ENCODE data around the gene PIK3CG.

The PIK3CG gene

DNA sequence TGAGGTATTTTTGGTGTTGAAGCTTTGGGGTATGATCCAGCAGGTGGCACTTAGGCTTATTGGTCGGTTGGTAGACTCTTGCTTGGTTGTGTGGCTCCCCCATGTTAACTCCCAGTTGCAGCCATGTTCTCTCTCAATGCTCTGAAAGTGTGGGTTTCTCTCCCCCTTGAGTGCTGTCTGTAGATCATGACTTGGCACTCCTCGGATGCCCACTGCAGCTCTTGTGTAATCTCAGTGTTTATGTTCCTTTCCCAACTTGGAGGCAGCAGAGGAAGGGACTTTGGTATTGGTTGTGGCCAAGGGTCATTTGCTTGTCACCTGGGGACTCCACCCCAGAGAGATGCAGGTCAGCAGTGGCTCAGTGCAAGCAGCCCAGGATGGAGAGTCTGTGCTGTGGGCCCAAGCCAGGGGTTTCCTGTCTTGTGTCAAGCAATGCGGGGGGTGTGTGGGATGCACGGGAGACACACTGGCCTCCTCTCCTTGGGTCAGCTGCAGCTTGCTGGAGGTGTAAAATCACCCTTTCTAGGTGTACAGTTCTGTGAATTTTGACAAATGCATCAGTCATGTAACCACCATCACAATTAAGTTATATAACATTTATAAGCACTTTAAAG is 36.9 kb downstream of the PIK3CG start:
- no peaks in the 10 kb centered on the region for H3K9me2 ChIP-seq (ENCODE audit: low read depth, low read length)
- no peak overlapping the region for H2AFZ ChIP-seq (ENCODE audit: low read length)

GRCh38 chr7:106905734-106906133 is 40.7 kb downstream of the PIK3CG start:
- Histone ChIP-seq H3K9me3 (ENCODE audit: low read length) (no peaks in the 10 kb centered on the region), H4K20me1 (ENCODE audit: insufficient read depth, low read length) (no peaks in the 10 kb centered on the region), H3K79me2 (ENCODE audit: insufficient read depth, low read length) (no peaks in the 10 kb centered on the region), H3K4me2 (ENCODE audit: low read length) (no peak overlapping the region), H3K4me1 (ENCODE audit: insufficient read depth, low read length, severe bottlenecking) (no peaks in the 10 kb centered on the region), H3K9ac (ENCODE audit: low read length) (no peak overlapping the region), H3F3A (ENCODE audit: insufficient read depth, low read length) (no peaks in the 10 kb centered on the region), H2AFZ (ENCODE audit: low read length) (no peak overlapping the region), H3K9me2 (ENCODE audit: low read depth, low read length) (no peaks in the 10 kb centered on the region), H3K27ac (ENCODE audit: low read depth, low read length, poor library complexity, severe bottlenecking) (no peak overlapping the region), H3K4me3 (ENCODE audit: low read depth, low read length, poor library complexity, severe bottlenecking) (no peak overlapping the region), H3K27me3 (ENCODE audit: insufficient read depth, low read length) (no peaks in the 10 kb centered on the region), H3K36me3 (ENCODE audit: insufficient read depth, low read length) (peaks cover 25% of the 10 kb centered on the region)
- TF ChIP-seq, protein P1, sequence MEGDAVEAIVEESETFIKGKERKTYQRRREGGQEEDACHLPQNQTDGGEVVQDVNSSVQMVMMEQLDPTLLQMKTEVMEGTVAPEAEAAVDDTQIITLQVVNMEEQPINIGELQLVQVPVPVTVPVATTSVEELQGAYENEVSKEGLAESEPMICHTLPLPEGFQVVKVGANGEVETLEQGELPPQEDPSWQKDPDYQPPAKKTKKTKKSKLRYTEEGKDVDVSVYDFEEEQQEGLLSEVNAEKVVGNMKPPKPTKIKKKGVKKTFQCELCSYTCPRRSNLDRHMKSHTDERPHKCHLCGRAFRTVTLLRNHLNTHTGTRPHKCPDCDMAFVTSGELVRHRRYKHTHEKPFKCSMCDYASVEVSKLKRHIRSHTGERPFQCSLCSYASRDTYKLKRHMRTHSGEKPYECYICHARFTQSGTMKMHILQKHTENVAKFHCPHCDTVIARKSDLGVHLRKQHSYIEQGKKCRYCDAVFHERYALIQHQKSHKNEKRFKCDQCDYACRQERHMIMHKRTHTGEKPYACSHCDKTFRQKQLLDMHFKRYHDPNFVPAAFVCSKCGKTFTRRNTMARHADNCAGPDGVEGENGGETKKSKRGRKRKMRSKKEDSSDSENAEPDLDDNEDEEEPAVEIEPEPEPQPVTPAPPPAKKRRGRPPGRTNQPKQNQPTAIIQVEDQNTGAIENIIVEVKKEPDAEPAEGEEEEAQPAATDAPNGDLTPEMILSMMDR (IDR thresholded peaks at IDR 0.05; ENCODE audit: low read length): no peak
- TF ChIP-seq EZH2 (IDR thresholded peaks at IDR 0.05; ENCODE audit: borderline replicate concordance, low read length): no peak

More for the DNA sequence above, 36.9 kb downstream of the PIK3CG start:
- Histone ChIP-seq H3K4me2 (ENCODE audit: low read length) (no peak overlapping the region), H3F3A (ENCODE audit: insufficient read depth, low read length) (no peaks in the 10 kb centered on the region), H3K9me3 (ENCODE audit: low read length) (no peaks in the 10 kb centered on the region), H3K4me3 (ENCODE audit: low read depth, low read length, poor library complexity, severe bottlenecking) (no peak overlapping the region), H3K27me3 (ENCODE audit: insufficient read depth, low read length) (no peaks in the 10 kb centered on the region), H3K9ac (ENCODE audit: low read length) (no peak overlapping the region), H3K4me1 (ENCODE audit: insufficient read depth, low read length, severe bottlenecking) (no peaks in the 10 kb centered on the region), H3K27ac (ENCODE audit: low read depth, low read length, poor library complexity, severe bottlenecking) (no peak overlapping the region), H3K79me2 (ENCODE audit: insufficient read depth, low read length) (no peaks in the 10 kb centered on the region), H4K20me1 (ENCODE audit: insufficient read depth, low read length) (no peaks in the 10 kb centered on the region), H3K36me3 (ENCODE audit: insufficient read depth, low read length) (peaks cover 35% of the 10 kb centered on the region)
- TF ChIP-seq, protein P1 (IDR thresholded peaks at IDR 0.05; ENCODE audit: low read length): no peak
- no peak for TF ChIP-seq EZH2 (IDR thresholded peaks at IDR 0.05; ENCODE audit: borderline replicate concordance, low read length)

DNA sequence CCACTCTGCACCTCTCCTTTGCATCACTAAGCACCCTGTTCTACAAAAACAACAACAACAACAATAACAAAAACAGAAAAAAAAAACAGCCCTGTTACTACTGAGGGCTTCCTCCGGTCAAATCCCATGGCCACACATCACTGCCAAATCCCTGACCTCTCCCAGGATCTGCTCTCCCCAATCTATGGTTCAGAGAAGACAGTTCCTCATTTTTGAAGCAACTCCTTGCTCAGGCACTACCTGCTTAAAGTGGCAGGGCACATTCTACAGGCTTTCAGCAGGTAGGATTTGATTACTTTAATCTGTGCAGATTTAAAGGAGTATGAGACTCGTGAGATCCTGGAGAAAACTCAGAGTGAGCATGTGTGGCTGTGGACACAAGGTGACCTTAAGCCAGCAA is 46.9 kb downstream of the PIK3CG start:
- Histone ChIP-seq H3K9ac (ENCODE audit: low read length) (no peak overlapping the region), H3K4me2 (ENCODE audit: low read length) (no peak overlapping the region), H3K79me2 (ENCODE audit: insufficient read depth, low read length) (no peaks in the 10 kb centered on the region), H3K4me1 (ENCODE audit: insufficient read depth, low read length, severe bottlenecking) (no peaks in the 10 kb centered on the region), H3K9me3 (ENCODE audit: low read length) (no peaks in the 10 kb centered on the region), H3K4me3 (ENCODE audit: low read depth, low read length, poor library complexity, severe bottlenecking) (no peak overlapping the region), H3K27ac (ENCODE audit: low read depth, low read length, poor library complexity, severe bottlenecking) (no peak overlapping the region), H3F3A (ENCODE audit: insufficient read depth, low read length) (no peaks in the 10 kb centered on the region), H3K36me3 (ENCODE audit: insufficient read depth, low read length) (peaks cover 9% of the 10 kb centered on the region; the same call in 1 of the 2 replicates), H2AFZ (ENCODE audit: low read length) (no peak overlapping the region), H4K20me1 (ENCODE audit: insufficient read depth, low read length) (no peaks in the 10 kb centered on the region), H3K27me3 (ENCODE audit: insufficient read depth, low read length) (no peaks in the 10 kb centered on the region), H3K9me2 (ENCODE audit: low read depth, low read length) (no peaks in the 10 kb centered on the region)
- TF ChIP-seq, protein P1 (IDR thresholded peaks at IDR 0.05; ENCODE audit: low read length): no peak
- TF ChIP-seq EZH2 (IDR thresholded peaks at IDR 0.05; ENCODE audit: borderline replicate concordance, low read length): no peak
